Raji (cell line): ENCODE data around the gene NOC4L.

Source experiments
- POLR2A ChIP-seq: IDR thresholded peaks from 2 replicates; pipeline ENCODE4 v1.6.1; 2011; ENCODE audit warnings: low read depth, low read length, control low read depth; ENCODE audit not compliant: insufficient read depth

The NOC4L gene

GRCh38 chr12:132200800-132201199 lies 56.5 kb downstream of the NOC4L start:
- TF ChIP-seq POLR2A, result no peak

DNA sequence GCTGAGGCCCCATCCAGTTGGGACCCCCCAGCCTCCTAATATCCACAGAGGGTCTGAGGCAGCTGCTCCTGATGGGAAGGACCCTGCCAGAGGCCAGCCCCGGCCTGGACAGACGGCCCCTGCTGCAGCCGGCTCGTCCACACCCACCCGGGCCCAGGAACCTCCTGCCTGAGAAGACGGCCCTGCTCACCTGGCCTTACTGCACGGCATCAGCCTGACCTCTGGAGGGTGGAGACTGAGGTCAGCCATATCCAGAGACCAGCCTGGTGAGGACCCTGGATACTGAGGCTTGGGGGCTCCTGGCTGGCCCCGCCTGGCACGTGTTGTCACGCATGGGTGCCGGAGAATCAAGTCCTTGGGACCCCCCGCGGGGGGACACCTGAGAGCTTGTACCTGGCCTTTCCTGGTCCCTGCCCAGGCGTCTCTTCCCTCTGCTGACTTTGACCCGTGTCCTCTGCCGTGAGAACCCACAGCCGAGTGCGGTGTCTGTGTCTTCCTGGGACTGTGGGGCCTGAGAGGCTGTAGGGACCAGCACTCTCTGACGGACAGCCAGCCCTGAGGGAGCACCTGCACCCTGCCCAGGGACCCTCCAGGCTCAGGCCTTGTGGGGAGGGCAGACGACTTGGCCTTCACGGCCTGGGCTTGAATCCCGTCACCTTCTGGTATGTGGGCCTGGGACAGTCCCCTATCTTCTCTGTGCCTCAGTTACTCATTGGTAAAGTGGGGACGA lies 57.3 kb downstream of the NOC4L start:
- no peak for TF ChIP-seq POLR2A
